Measurements from ENCODE around the gene CCDC88C. TPM values are rescaled to one million over a fixed set of nuclear protein-coding genes. Genes with fewer than 3 reads are reported as not detected.

Gene CCDC88C
- total RNA-seq, 4 donors from 2014 or later, result 1.1 to 2.7 (median 2.1) TPM

- ATAC-seq (no peak), DNase-seq (no peak)
- in situ Hi-C loops (cut with MboI; ENCODE audit: low sequenced_read_pairs in 4 of 4), result no loop called here
- TF ChIP-seq POLR2A (IDR thresholded peaks at IDR 0.05) (no peak), CTCF (IDR thresholded peaks at IDR 0.05 in 4 of 5, conservative IDR thresholded peaks at IDR 0.05 in 1 of 5) (no peak)
- H3K4me1 ChIP-seq, result peaks cover 0 to 7% of the 10 kb centered on the region in 2 donors
- intact Hi-C loops (cut with DNase I; ENCODE audit: low total_unique reads), result no loop called here
- no peaks in the 10 kb centered on the region for H3K27me3 ChIP-seq
- H3K4me3 ChIP-seq, result no peak overlapping the region
- no peaks in the 10 kb centered on the region for H3K9me3 ChIP-seq
- H3K27ac ChIP-seq, result no peak overlapping the region
- H3K36me3 ChIP-seq, result no peaks in the 10 kb centered on the region
These were observed 100.9 kb downstream of the CCDC88C start for GRCh38 chr14:91316761-91317160.

- no peaks in the 10 kb centered on the region for H3K36me3 ChIP-seq
- H3K4me3 ChIP-seq, result no peak overlapping the region
- DNase-seq (no peak), ATAC-seq (no peak)
- in situ Hi-C loops (cut with MboI; ENCODE audit: low sequenced_read_pairs in 4 of 4) (no loop called here), intact Hi-C loops (cut with DNase I; ENCODE audit: low total_unique reads) (no loop called here)
- no peaks in the 10 kb centered on the region for H3K27me3 ChIP-seq
- TF ChIP-seq CTCF (IDR thresholded peaks at IDR 0.05 in 4 of 5, conservative IDR thresholded peaks at IDR 0.05 in 1 of 5) (no peak), POLR2A (IDR thresholded peaks at IDR 0.05) (no peak)
- H3K4me1 ChIP-seq, result peaks cover 0 to 7% of the 10 kb centered on the region in 2 donors
- H3K9me3 ChIP-seq, result no peaks in the 10 kb centered on the region
- H3K27ac ChIP-seq, result no peak overlapping the region
These were observed 101.8 kb downstream of the CCDC88C start for GRCh38 chr14:91315844-91316267.

GRCh38 chr14:91313852-91314251 lies 103.8 kb downstream of the CCDC88C start:
- TF ChIP-seq CTCF (IDR thresholded peaks at IDR 0.05 in 4 of 5, conservative IDR thresholded peaks at IDR 0.05 in 1 of 5) (no peak), POLR2A (IDR thresholded peaks at IDR 0.05) (no peak)
- ATAC-seq (no peak), DNase-seq (no peak)
- intact Hi-C loops (cut with DNase I; ENCODE audit: low total_unique reads), result no loop called here
- H3K4me3 ChIP-seq, result no peak overlapping the region
- no peaks in the 10 kb centered on the region for H3K36me3 ChIP-seq
- peaks cover 0 to 7% of the 10 kb centered on the region in 2 donors for H3K4me1 ChIP-seq
- in situ Hi-C loops (cut with MboI; ENCODE audit: low sequenced_read_pairs in 4 of 4), result no loop called here
- H3K27ac ChIP-seq, result no peak overlapping the region
- no peaks in the 10 kb centered on the region for H3K27me3 ChIP-seq
- H3K9me3 ChIP-seq, result no peaks in the 10 kb centered on the region

- no peaks in the 10 kb centered on the region for H3K9me3 ChIP-seq
- H3K4me3 ChIP-seq, result no peak overlapping the region
- H3K36me3 ChIP-seq, result no peaks in the 10 kb centered on the region
- peaks cover 0 to 7% of the 10 kb centered on the region in 2 donors for H3K4me1 ChIP-seq
- no peak for TF ChIP-seq CTCF (IDR thresholded peaks at IDR 0.05 in 4 of 5, conservative IDR thresholded peaks at IDR 0.05 in 1 of 5)
- TF ChIP-seq POLR2A (IDR thresholded peaks at IDR 0.05), result no peak
- no peak for DNase-seq
- ATAC-seq, result no peak
- intact Hi-C loops (cut with DNase I; ENCODE audit: low total_unique reads) (no loop called here), in situ Hi-C loops (cut with MboI; ENCODE audit: low sequenced_read_pairs in 4 of 4) (no loop called here)
- no peak overlapping the region for H3K27ac ChIP-seq
- H3K27me3 ChIP-seq, result no peaks in the 10 kb centered on the region
These were observed 104.3 kb downstream of the CCDC88C start for GRCh38 chr14:91313154-91313850.

- intact Hi-C loops (cut with DNase I; ENCODE audit: low total_unique reads), result no loop called here
- no peak for TF ChIP-seq POLR2A (IDR thresholded peaks at IDR 0.05)
- no peak for TF ChIP-seq CTCF (IDR thresholded peaks at IDR 0.05 in 4 of 5, conservative IDR thresholded peaks at IDR 0.05 in 1 of 5)
- H3K4me3 ChIP-seq, result no peak overlapping the region
- in situ Hi-C loops (cut with MboI; ENCODE audit: low sequenced_read_pairs in 4 of 4), result no loop called here
- ATAC-seq (no peak), DNase-seq (no peak)
- no peaks in the 10 kb centered on the region for H3K4me1 ChIP-seq
- no peak overlapping the region for H3K27ac ChIP-seq
- no peaks in the 10 kb centered on the region for H3K27me3 ChIP-seq
- no peaks in the 10 kb centered on the region for H3K36me3 ChIP-seq
- no peaks in the 10 kb centered on the region for H3K9me3 ChIP-seq
These were observed 106.3 kb downstream of the CCDC88C start for GRCh38 chr14:91311284-91311662.
